OCI-LY3 (cell line): ENCODE data around the gene FAM111A.

Experiments used
- H2AFZ ChIP-seq: fragments of 200-600, 300-600 bp; shearing (Covaris generic); 2 replicates; pipeline ENCODE4 v1.6.0; 2014; ENCODE audit warnings: antibody characterized with exemption, low read depth, low read length
- H3K27ac ChIP-seq: fragments of 200-600, 300-600 bp; sonication (generic); 2 replicates; pipeline ENCODE4 v1.5.1; 2014; ENCODE audit warnings: mild to moderate bottlenecking, low read length, moderate library complexity, mixed read lengths
- H3K27me3 ChIP-seq: fragments of 200-600, 300-600 bp; sonication (generic); 2 replicates; pipeline ENCODE4 v1.6.1; 2014; ENCODE audit warnings: low read depth, low read length, mixed read lengths
- H3K36me3 ChIP-seq: fragments of 200-600, 300-600 bp; sonication (generic); replicated peaks from 2 replicates; pipeline ENCODE3; 2014; ENCODE audit warnings: low read depth, low read length, mixed read lengths
- H3K4me1 ChIP-seq: fragments of 300-600, 200-600 bp; sonication (generic); 2 replicates; pipeline ENCODE4 v1.6.1; 2014; ENCODE audit warnings: low read length, mixed read lengths
- H3K4me2 ChIP-seq: fragments of 200-600, 300-600 bp; sonication (generic); 2 replicates; pipeline ENCODE4 v1.6.1; 2014; ENCODE audit warnings: low read length, mixed read lengths
- H3K4me3 ChIP-seq: fragments of 300-600, 200-600 bp; sonication (generic); 2 replicates; pipeline ENCODE4 v1.5.1; 2014; ENCODE audit warnings: antibody characterized with exemption, mild to moderate bottlenecking, low read length, moderate library complexity
- H3K79me2 ChIP-seq: fragments of 300-600, 200-600 bp; shearing (Covaris generic); 2 replicates; pipeline ENCODE4 v1.6.1; 2014; ENCODE audit warnings: mild to moderate bottlenecking, low read length, mixed read lengths
- H3K9ac ChIP-seq: fragments of 300-600, 200-600 bp; shearing (Covaris generic); 2 replicates; pipeline ENCODE4 v1.6.0; 2014; ENCODE audit warnings: mild to moderate bottlenecking, low read length, moderate library complexity
- H3K9me3 ChIP-seq: fragments of 200-600, 300-600 bp; shearing (Covaris generic); 2 replicates; pipeline ENCODE4 v1.6.1; 2014; ENCODE audit warnings: low read length, mixed read lengths; ENCODE audit not compliant: insufficient read depth
- H4K20me1 ChIP-seq: fragments of 200-600, 300-600 bp; sonication (generic); 2 replicates; pipeline ENCODE4 v1.6.1; 2016; ENCODE audit warnings: low read length, mixed read lengths; ENCODE audit not compliant: insufficient read depth
- CTCF ChIP-seq: fragments of 200-600, 300-600 bp; sonication (generic); IDR thresholded peaks from 2 replicates; pipeline ENCODE4 v1.5.1; 2014; ENCODE audit warnings: antibody characterized with exemption, low read length, low read depth
- EZH2phosphoT487 ChIP-seq: fragments of 200-600 bp; shearing (Covaris generic); IDR thresholded peaks from 2 replicates; pipeline ENCODE4 v1.6.1; 2018; ENCODE audit warnings: antibody characterized with exemption, mixed run types, low read depth

The FAM111A gene

GRCh38 chr11:59198726-59199125 lies 56.1 kb downstream of the FAM111A start:
- TF ChIP-seq CTCF: no peak
- TF ChIP-seq EZH2phosphoT487: no peak
- Histone ChIP-seq H3K4me3 (no peak overlapping the region), H3K4me1 (peaks cover 32% of the 10 kb centered on the region), H3K79me2 (peaks cover 41% of the 10 kb centered on the region), H3K27ac (peak overlapping the region; percentile 66; the same call in 1 of the 2 replicates), H3K9me3 (no peaks in the 10 kb centered on the region), H3K9ac (no peak overlapping the region), H3K27me3 (peaks cover 6% of the 10 kb centered on the region; the same call in 1 of the 2 replicates), H2AFZ (no peak overlapping the region), H3K4me2 (peak overlapping the region; percentile 73; the same call in 1 of the 2 replicates), H4K20me1 (peaks cover 27% of the 10 kb centered on the region), H3K36me3 (peaks cover 76% of the 10 kb centered on the region)

GRCh38 chr11:59199546-59200422 lies 57.1 kb downstream of the FAM111A start:
- H2AFZ ChIP-seq: no peak overlapping the region
- peaks cover 37% of the 10 kb centered on the region for H4K20me1 ChIP-seq
- H3K4me1 ChIP-seq: peaks cover 32% of the 10 kb centered on the region
- H3K9me3 ChIP-seq: no peaks in the 10 kb centered on the region
- H3K27ac ChIP-seq: peak overlapping the region; percentile 66
- peak overlapping the region; percentile 73 for H3K4me2 ChIP-seq
- H3K36me3 ChIP-seq: peaks cover 77% of the 10 kb centered on the region
- peaks cover 6% of the 10 kb centered on the region; the same call in 1 of the 2 replicates for H3K27me3 ChIP-seq
- H3K9ac ChIP-seq: peak overlapping the region; percentile 26; the same call in 1 of the 2 replicates
- H3K79me2 ChIP-seq: peaks cover 51% of the 10 kb centered on the region
- TF ChIP-seq CTCF: no peak
- TF ChIP-seq EZH2phosphoT487: no peak
- H3K4me3 ChIP-seq: peak overlapping the region; percentile 49

- H3K36me3 ChIP-seq: peaks cover 77% of the 10 kb centered on the region
Measured at GRCh38 chr11:59200423-59200746, 57.7 kb downstream of the FAM111A start.

More at GRCh38 chr11:59200423-59200746, 57.7 kb downstream of the FAM111A start:
- Histone ChIP-seq H3K27ac (peak overlapping the region; percentile 66), H3K9me3 (no peaks in the 10 kb centered on the region), H3K4me3 (peak overlapping the region; percentile 45), H2AFZ (no peak overlapping the region), H3K4me1 (peaks cover 32% of the 10 kb centered on the region), H3K9ac (peak overlapping the region; percentile 26; the same call in 1 of the 2 replicates), H3K27me3 (peaks cover 6% of the 10 kb centered on the region; the same call in 1 of the 2 replicates), H4K20me1 (peaks cover 43% of the 10 kb centered on the region), H3K4me2 (peak overlapping the region; percentile 67), H3K79me2 (peaks cover 57% of the 10 kb centered on the region)
- no peak for TF ChIP-seq EZH2phosphoT487
- TF ChIP-seq CTCF: no peak
